HG02870 (cell line): ENCODE measurements around the gene TUFT1.

Experiments used
- ATAC-seq: cut with Tn5 transposase; IDR thresholded peaks from one replicate; pipeline ENCODE4 v1.9.1; 2021; ENCODE audit warnings: mild to moderate bottlenecking, moderate library complexity; ENCODE audit not compliant: unreplicated experiment

The TUFT1 gene, protein sequence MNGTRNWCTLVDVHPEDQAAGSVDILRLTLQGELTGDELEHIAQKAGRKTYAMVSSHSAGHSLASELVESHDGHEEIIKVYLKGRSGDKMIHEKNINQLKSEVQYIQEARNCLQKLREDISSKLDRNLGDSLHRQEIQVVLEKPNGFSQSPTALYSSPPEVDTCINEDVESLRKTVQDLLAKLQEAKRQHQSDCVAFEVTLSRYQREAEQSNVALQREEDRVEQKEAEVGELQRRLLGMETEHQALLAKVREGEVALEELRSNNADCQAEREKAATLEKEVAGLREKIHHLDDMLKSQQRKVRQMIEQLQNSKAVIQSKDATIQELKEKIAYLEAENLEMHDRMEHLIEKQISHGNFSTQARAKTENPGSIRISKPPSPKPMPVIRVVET

DNA sequence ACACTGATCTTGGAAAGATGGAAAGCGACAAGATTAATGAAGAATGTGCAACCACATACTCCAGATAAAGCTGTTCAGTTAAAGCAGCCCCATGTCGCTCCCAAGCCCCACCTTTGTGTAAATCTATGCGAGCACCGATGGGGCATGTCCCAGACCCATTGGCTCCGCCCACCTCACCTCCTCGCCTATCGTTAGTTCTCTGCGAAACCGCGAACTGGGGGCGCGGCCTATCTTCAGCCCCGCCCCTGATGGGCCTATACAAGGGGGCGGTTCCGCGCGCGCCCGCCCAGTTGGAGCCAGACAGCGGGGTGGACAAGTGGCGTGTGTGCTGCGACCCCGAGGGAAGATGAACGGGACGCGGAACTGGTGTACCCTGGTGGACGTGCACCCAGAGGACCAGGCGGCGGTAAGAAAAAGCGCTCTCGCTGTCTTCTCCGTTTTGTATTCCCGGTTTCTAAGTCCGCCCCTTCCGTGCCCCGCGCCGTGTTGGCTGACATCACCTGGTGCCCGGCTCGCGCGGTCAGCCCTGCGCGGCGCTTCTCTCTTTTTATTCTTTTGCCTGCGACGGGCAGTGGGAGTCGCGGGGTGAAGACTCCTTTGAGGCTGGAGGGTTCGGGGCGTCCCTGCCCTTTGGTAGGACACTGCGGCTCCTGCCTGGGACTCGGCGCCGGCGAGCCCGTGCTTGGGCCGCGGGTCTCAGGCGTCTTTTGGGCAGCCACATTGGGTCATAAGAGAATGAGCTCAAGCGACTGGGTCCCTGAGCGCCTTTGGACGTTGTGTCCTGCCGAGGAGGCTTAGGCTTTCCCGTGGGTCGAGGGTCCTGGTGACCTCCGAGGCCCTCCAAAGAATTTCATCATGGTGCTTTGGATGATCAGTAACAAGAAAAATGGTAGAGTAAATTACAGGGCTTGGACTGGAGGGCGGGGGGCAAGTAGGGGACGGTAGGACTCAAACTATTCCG, at the start of gene TUFT1:
Gene TUFT1, plus strand, starts transcription at position 289 of the 961 bp plus-strand sequence. Its CDS starts 58 bp downstream, at position 347.
- ATAC-seq: peak; percentile 97

DNA sequence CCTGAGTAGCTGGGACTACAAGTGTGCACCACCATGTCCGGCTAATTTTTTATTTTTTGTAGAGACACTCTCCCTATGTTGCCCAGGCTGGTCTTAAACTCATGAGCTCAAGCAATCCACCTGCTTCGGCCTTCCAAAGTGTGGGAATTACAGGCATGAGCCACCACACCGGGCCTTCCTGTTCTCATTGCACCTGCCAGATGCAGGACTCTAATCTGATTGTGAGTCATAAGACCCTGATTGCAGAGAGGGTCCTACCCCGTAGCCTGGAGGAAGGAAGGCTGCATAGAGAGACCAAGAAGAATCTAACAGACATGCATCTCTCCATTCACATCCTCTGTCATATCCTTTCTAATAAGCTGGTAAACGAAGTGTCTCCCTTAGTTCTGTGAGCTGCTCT, 48.5 kb upstream of the TUFT1 start:
- no peak for ATAC-seq

DNA sequence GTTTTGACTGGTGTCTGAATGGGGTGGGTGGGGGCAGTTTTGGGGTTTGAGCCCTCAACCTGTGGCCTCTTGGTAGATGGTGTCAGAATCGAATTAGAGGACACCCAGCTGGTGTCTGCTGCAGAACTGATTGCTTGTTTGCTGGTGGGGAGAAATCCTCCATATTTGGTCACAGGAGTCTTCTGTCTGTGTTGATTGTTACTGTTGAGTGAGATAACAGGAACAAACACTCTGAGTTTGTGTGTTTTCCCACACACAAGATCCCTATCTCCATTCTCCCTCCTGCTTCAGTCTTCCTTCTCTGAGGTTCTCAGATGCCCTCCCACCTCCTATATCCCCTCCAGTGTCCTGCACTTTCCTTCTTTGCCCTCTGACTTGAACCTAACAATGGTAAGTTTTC, 48.0 kb upstream of the TUFT1 start:
- ATAC-seq: no peak

DNA sequence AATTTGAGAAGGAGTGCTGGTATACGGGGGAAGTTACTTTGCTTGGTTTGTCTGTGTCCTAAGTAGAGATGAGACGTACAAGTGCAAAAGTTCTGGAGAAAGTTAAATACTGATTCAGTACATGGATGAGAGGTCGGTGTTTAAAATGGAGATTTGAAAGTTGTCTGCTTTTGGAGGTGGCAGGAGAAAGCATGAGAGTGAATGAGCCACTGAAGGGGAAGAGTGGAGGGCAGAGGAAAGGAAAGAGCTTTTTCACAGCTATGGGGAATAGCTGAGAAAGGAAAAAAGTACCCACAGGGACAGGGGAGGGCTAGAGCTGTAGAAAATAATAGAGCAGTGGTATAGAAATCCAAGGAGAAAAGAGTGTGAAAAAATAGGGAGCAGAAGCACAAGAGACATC, 47.1 kb upstream of the TUFT1 start:
- no peak for ATAC-seq

DNA sequence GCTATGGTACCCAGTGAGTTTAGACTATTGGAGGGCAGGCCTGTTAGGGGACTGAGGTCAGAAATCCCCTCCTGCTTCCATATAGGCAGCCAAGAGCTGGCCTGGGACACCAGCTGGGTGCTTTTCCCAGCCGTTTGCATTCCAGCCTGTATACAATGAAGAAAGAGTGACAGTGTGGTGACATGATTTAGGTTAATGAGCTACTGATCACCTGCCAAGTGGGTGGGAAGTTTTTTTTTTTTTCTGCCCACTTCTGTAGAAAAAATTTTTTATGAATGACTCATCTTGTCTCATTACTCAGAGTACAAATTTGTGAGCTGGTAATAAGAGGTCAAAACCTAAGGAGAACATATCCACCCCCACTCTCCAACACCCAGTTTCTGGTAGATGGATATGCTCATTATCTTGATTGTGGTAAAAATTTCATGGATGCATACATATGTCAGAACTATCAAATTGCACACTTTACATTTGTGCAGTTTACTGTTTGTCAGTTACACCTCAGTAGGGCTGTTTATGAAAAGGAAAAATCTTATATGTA, 45.3 kb upstream of the TUFT1 start:
- ATAC-seq: no peak

DNA sequence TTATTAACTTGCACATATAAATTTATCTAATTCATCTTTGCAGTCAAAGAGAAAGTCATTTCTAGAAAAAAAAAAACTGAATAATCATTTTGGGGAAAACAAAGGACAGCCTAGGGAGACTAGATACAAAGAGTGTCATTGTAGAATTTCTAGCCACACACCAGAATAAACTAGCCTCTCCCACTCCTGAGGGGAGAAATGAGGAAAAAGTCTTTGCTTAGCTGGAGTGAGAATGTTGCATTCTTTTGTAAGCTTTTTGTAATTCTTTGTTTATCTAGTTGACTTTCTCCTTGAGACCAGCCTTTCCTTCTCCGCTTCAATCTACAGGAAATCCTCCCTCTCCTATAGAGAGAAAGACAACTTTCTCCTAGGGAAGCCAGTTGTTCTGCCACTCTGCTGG, 44.8 kb upstream of the TUFT1 start:
- ATAC-seq: no peak

DNA sequence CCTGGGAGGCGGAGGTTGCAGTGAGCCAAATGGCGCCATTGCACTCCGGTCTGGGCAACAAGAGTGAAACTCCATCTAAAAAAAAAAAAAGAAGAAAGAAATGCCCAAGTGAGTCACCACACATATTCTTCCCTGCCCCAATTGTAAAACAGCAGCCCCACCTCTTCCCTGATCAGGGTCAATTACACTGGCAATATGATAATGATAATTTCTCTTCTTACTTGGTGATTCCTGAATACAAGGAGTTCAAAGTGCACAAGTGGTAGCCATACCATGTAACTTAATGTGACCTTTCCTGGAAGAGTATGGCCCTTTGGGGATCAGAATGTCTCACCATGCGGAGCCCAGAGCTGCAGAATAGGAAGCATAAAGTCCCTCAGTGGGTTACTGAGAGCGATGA, 40.7 kb upstream of the TUFT1 start:
- ATAC-seq: no peak

DNA sequence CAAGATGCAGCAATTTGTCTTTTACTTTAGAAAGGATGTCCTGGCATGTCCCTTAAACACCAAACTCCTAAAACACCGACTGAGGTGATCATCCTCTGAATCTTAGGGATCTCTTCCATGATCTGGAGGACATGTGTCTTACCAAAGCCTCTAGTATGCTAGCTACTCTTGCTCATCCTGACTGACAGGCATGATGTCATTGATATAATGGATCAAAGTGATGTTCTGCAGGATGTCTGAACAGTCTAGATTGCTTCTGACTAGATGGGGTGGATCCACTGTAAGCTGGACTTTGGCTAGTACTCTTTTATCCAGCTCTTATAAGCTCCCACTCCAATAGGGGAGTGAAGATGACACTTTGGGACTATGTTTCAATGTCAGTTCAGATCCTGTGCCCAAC, 40.2 kb upstream of the TUFT1 start:
- ATAC-seq: no peak

DNA sequence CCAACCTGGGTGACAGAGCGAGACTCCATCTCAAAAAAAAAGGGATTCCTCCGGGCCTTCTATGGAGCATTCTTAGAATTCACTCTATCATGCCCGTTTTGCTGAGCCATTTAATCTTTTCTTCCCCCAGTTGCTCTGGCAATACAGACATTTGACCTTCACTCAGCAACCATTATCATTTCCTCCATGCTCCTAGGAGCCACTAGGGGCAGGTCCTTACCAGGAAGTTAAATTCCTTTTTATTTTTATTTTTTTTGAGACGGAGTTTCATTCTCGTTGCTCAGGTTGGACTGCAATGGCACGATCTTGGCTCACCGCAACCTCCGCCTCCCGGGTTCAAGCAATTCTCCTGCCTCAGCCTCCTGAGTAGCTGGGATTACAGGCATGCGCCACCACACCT, 38.6 kb upstream of the TUFT1 start:
- ATAC-seq: no peak

DNA sequence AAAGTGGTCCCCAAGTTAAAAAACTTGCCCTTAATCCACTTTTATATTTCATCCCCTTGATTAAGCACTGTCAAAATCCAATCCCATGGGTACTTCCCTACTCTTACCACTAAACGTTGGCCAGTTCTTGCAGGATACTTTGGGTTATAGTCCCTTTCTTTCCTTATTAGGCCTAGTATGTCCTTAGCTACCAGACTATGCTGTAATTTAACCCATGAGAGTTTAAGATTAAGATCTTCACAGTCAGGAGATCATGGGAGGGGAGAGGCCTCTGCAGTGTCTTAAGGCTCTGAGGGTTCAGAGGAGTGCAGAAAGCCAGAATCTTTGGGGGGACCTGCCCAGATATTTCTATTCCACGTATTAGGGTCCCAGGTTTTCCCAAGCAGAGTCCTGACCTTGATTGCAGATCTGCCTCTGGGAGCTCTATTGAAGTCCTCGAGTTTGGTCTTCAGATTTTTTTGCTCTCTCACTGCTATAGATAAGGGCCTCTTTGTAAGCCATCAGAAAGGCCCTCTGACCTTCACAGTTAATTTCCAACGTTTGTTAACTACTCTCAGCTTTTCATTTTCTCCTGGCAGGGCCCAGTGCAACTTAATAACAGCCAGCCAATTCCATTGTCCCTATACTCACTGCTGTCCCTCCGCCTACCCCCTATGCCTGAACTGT, 37.9 kb upstream of the TUFT1 start:
- ATAC-seq: no peak

DNA sequence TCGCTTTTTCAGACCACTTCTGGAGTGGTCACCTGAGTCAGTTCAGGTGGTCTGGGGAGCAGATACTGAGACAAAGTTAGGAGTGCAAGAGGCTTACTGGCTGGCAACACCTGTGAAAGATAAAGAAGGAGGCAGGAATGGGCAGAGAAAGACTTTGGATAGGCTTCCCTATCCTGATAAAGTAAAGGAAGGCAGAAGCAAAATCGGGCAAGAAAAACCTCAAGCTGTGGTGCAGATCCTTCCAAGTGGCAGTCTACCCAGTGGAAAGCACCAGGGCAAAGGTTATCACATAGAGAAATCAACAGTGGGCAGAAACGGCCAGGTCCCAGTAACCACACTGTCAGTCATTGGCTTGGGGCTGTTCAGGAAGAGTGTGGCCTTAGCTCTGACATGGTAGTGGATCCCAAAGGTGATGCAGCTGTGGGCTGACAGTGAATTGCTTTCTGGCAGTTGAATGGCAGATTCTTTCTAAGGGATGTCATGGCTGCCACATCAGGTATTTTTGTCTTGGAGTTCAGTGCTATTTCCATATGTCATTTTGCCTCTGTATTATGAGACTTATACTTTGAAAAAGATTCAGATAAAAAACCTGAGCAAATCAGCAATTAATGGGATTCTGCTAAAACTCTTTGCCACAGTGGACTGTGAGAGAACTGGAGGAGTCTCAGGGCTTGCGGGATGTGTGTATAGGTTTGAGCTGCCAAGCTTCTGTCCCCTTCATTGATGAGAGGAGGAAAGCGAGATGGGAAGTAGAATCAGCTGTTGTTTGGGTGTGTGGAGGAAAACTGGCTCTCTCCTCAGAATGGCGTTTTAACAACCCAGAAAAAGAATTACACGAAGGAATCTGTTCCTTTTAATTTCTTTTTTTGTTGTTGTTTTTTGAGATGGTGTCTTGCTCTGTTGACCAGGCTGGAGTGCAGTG, 37.0 kb upstream of the TUFT1 start:
- ATAC-seq: no peak

DNA sequence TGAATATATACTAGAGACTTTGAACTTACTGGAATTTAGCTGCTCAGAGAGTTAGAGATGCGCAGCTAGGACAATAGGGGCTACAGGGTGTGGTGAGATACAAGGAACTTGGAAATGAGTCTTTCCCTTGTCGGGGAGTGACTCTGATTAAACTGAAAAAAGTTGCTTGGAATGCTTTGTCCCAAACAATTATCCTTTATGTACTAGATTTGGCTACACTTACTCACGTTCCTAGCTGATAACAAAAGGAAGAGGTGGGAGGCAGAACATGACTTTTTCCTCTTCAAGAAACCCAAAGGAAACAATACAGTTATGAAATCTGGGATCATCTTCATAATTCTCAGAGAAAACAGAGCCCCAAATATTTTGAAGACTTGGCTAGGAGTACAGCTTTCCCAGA, 35.9 kb upstream of the TUFT1 start:
- no peak for ATAC-seq

DNA sequence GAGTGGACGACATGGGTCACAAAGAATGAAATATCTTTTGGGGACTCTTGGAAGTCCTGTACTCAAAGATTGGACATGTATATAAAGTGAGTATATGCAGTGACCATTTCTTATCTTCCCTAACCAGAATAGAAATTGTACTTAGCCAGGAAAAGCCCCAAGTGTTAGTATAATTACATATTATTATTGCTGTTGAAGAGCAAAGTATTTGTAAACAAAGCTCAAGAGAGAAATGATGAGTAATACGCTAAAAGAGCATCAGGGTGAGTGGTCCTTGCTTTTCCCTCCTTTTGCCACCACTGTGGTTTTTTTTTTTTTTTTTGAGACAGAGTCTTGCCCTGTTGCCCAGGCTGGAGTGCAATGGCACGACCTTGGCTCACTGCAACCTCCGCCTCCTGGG, 35.4 kb upstream of the TUFT1 start:
- ATAC-seq: no peak

DNA sequence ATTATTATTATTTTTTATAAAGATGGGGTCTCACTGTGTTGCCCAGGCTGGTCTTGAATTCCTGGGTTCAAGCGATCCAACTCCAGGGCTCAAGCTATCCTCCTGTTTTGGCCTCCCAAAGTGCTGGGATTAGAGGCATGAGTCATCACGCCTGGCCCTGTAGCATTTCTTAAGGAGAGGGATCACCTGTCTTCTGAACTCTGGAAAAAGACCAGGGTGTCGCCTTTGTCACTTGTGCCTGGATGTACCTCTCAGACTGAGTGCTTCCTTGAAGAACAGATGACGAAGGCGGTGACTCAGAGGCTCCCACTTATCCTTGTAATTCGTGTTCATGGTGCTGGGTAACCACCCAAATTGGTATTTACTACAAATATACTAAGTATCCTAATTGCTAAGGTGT, 31.3 kb upstream of the TUFT1 start:
- ATAC-seq: no peak

DNA sequence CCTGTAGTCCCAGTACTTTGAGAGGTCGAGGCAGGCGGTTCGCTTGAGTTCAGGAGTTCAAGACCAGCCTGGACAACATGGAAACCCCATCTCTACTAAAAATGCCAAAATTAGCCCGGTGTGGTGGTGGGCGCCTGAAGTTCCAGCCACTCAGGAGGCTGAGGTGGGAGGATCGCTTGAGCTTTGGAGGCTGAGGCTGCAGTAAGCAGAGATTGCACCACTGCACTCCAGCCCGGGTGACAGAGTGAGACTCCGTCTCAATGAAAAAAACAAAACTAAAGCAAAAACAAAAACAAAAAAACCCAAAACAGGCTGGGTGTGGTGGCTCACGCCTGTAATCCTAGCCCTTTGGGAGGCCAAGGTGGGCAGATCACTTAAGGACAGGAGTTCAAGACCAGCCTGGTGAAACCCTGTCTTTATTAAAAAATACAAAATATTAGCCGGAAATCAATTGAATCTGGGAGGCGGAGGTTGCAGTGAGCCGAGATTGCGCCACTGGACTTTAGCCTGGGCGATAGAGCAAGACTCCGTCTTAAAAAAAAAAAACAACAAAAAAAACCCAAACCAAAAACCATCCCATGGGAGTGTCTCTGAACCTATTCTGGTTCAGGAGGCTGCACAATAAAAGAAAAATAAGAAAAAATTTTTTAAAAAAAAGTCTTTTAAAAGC, 30.6 kb upstream of the TUFT1 start:
- ATAC-seq: no peak

DNA sequence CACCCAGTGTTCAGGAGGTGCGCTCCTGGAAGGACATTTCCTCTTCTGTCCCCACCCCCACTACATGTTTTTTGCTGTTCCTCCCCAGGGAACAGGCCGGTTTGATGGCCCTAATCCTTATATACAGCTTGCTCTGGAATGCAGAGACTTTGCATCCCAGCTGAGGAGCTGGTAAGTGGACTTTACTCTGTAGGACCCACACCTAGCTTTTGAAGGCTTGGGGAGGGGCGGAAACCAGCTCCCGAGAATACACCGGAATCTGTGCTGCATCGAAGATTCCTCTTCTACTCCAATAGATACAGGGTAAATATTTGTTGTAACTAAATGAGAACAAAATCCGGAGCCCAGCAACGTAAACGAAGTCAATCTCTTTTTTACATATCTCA, 30.1 kb upstream of the TUFT1 start:
- ATAC-seq: no peak

DNA sequence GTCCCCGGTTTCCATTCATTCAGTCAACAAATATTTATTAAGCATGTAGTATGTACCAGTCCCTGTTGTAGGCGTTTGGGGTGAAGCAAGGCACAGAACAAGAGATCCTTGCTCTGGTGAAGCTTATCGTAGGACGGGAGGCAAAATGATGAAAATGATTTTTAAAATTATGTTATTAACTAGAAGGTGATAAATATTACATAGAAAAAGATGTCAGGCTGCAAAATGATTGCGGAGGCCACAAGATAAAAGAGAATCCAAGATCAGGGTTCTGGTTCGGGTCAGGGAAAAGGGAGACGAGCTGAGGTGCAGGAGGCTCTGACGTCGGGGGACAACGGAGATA, 29.5 kb upstream of the TUFT1 start:
- ATAC-seq: no peak

DNA sequence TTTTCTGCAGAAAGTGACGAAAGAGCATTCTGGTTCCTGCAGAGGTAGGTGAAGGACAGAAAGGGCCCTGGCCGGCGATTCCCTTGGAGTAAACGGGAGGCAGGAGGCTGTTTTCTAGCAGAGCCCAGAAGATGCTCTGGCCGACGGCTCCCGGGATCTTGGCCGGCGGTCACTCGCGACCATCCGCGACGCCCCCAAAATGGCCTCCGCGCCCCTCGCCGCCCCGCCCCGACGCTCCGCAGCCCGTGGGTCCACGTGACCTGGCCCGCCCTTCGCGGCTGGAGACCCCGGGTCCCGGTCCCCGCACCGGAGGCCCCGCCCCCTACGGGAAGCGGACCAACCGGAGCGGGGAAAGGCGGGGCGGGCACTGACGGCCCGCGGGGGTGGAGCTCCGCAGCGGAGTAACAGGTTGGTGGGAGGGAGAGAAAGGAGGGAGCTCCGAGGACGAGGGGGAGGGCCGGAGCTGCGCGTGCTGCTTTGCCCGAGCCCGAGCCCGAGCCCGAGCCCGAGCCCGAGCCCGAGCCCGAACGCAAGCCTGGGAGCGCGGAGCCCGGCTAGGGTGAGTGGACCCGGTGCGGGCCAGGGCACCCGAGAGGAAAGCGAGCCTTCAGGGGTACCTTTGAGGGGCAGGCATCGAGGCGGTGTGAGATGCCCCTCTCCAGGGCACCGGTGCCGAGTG, 29.0 kb upstream of the TUFT1 start, which contains the start of gene CGN:
Gene CGN, plus strand, starts transcription at position 431 of the 679 bp plus-strand sequence. CDS start 7,133 bp downstream, outside the sequence.
- ATAC-seq: peak; percentile 81

DNA sequence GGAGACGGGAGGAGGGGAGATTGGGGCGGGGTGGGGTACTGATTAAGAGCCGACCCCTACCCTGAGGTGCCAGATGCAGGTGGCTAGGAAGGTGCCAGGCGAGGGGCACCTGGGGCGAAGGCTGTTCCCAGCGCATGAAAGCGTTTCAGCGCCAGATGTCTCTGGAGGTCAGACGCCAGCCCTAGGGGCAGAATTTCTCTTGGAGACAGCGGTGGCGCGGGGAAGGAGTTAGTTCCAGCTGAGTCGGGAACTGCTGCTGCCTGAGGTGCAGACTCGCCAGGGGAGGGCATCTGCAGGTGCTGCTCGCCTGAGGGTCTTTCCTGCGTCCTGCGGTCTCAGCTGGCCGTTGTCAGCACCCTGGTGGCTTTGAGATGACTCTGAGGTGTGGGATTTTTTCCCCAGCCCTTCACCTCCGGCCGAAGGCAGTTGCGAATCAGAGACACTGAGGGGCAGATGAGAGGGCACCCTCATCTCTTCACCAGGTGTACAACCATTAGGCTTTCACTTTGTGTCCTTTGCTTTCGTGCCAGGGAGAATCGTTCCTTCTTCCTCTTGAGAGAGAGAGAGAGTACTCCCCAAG, 28.4 kb upstream of the TUFT1 start:
- ATAC-seq: peak; percentile 19
